K562 (cell line): Measurements from ENCODE around the gene TTLL10. TPM values are rescaled to one million over a fixed set of nuclear protein-coding genes. Genes with fewer than 3 reads are reported as not detected.
A peak's percentile ranks its signal among the peaks of the same experiment; 100 is the strongest.

Experiments used
- CREBBP ChIP-seq: IDR thresholded peaks from one replicate; pipeline ENCODE4 v1.6.1; 2012; ENCODE audit warnings: low read depth, mild to moderate bottlenecking, control low read depth, inconsistent platforms, low read length
- CSDE1 ChIP-seq, 2 experiments: fragments of 450-650 bp; IDR thresholded peaks; 2 replicates each; pipeline ENCODE4 v1.6.1; 2016; ENCODE audit warnings: mild to moderate bottlenecking in 1 of 2
- HBP1 ChIP-seq: fragments of 450-650 bp; formaldehyde crosslinking; IDR thresholded peaks from 2 replicates; pipeline ENCODE4 v1.4.0; 2022; ENCODE audit warnings: missing genetic modification characterization
- NFRKB ChIP-seq: fragments of 450-650 bp; IDR thresholded peaks from 2 replicates; pipeline ENCODE4 v1.6.1; 2016; ENCODE audit warnings: low read depth
- NKRF ChIP-seq: fragments of 450-650 bp; IDR thresholded peaks from 2 replicates; pipeline ENCODE4 v1.6.1; 2016; ENCODE audit warnings: borderline replicate concordance
- REST ChIP-seq, 2 experiments: fragments of 450-650 bp; formaldehyde crosslinking in 1 of 2; IDR thresholded peaks; 2 replicates each; pipeline versions ENCODE4 v1.4.0 to v1.6.1; 2014 to 2020; ENCODE audit warnings: mild to moderate bottlenecking in 2 of 2, borderline replicate concordance in 1 of 2, low read depth in 1 of 2
- RUNX1 ChIP-seq: sonication (generic); IDR thresholded peaks from 2 replicates; pipeline ENCODE4 v1.6.1; 2016; ENCODE audit warnings: antibody characterized with exemption, low read depth
- SIN3B ChIP-seq: fragments of 450-650 bp; IDR thresholded peaks from 2 replicates; pipeline ENCODE4 v1.6.1; 2017; ENCODE audit warnings: low read depth, mild to moderate bottlenecking, moderate library complexity
- ZNF449 ChIP-seq: fragments of 250-450 bp; sonication (Bioruptor Pico); IDR thresholded peaks from 2 replicates; pipeline ENCODE4 v1.8.0; 2022; ENCODE audit warnings: moderate library complexity, mild to moderate bottlenecking, inconsistent platforms
- ZNF512 ChIP-seq: IDR thresholded peaks from 2 replicates; pipeline ENCODE4 v1.6.1; 2016; ENCODE audit warnings: missing genetic modification characterization, missing compliant biosample characterization
- ZNF561 ChIP-seq: fragments of 450-650 bp; formaldehyde crosslinking; conservative IDR thresholded peaks from 2 replicates; pipeline ENCODE4 v1.4.0; 2020; ENCODE audit warnings: mild to moderate bottlenecking, moderate library complexity
- ZNF76 ChIP-seq: fragments of 250-450 bp; sonication (Bioruptor Pico); IDR thresholded peaks from 2 replicates; pipeline ENCODE4 v1.4.0; 2020; ENCODE audit warnings: mild to moderate bottlenecking, moderate library complexity, borderline replicate concordance
- polyA plus RNA-seq, 8 experiments: library from polyadenylated mRNA; depleted of rRNA in 4 of 8; stranded (reverse) in 5 of 8; unstranded in 3 of 8; fragments of >200 nt; fragmentation: Nextera tagmentation in 2 of 8; fragmentation: Illumina TruSeq in 1 of 8; extraction: Ambion mirVana in 2 of 8; extraction: Trizol in 1 of 8; gene quantifications; 2 replicates each; pipeline versions ENCODE4 v1.2.1 to v1.2.3, GENCODE V29; 2011 to 2014; ENCODE audit warnings: inconsistent platforms in 1 of 8, missing spikeins in 1 of 8
- total RNA-seq, 7 experiments: library from RNA; depleted of rRNA in 6 of 7; stranded (reverse); fragments of >200 nt in 6 of 7; fragmentation: Illumina TruSeq in 2 of 7; extraction: Trizol in 2 of 7; gene quantifications; 2 replicates each; pipeline versions ENCODE4 v1.2.1 to v1.2.3, GENCODE V29; 2011 to 2021; ENCODE audit warnings: low replicate concordance in 1 of 7

TTLL10 gene
- total and polyA plus RNA-seq, 9 of the 15 experiments (the other 6 are each of a cell fraction or from before 2014, with no cell fraction given), result not detected

GRCh38 chr1:1135339-1136136, 38.1 kb upstream of the TTLL10 start (continued):
- TF ChIP-seq REST (IDR thresholded peaks at IDR 0.05; ENCODE audit: borderline replicate concordance), result peak; percentile 95
- TF ChIP-seq REST (CRISPR knock-in tag; IDR thresholded peaks at IDR 0.05; ENCODE audit: low read depth), result no peak
- no peak for TF ChIP-seq ZNF561
- no peak for TF ChIP-seq RUNX1
- TF ChIP-seq HBP1 (CRISPR knock-in tag), result no peak
- TF ChIP-seq NKRF, result no peak
- TF ChIP-seq CSDE1 (IDR thresholded peaks at IDR 0.05), result no peak
- TF ChIP-seq ZNF512 (tag), result no peak
- 0 out of 2 replicates have a peak, but pooled peaks have one; percentile 27 for TF ChIP-seq ZNF76 (CRISPR knock-in tag)
- no peak for TF ChIP-seq NFRKB
- no peak for TF ChIP-seq CREBBP
- no peak for TF ChIP-seq SIN3B
- no peak for TF ChIP-seq ZNF449 (CRISPR knock-in tag)
